ENCODE data around the gene TNFRSF19.
"Not testable (repeated sequence)": the region's sequence is repeated elsewhere in the genome, so short reads cannot be mapped to it uniquely, and the experiment has no call there.

Gene TNFRSF19

GRCh38 chr13:23570099-23570920 is at the start of gene TNFRSF19:
Gene TNFRSF19 (plus strand): TSS chr13:23570412. CDS start chr13:23590184, 19,772 bp downstream.
- DNase-seq (ENCODE audit: low read depth, low spot score) = no peak

GRCh38 chr13:23529926-23530325 is 40.3 kb upstream of the TNFRSF19 start:
- not testable (repeated sequence) for DNase-seq (ENCODE audit: low read depth, low spot score)

DNA sequence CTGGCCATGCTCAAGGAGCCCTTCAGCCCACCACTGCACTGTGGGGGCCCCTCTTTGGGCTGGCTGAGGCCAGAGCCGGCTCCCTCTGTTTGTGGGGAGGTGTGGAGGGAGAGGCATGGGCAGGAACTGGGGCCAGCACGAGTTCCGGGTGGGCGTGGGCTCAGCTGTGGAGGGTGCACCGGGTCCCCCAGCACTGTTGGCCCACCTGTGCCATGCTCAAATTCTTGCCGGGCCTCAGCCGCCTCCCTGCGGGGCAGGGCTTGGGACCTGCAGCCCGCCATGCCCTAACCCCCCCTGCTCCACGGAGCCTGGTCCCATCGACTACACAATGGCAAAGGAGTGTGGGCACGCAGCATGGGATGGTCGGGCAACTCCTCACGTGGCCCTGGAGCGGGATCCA is 38.8 kb upstream of the TNFRSF19 start:
- no peak for DNase-seq (ENCODE audit: low read depth, low spot score)

GRCh38 chr13:23534090-23534489 is 36.1 kb upstream of the TNFRSF19 start:
- DNase-seq (ENCODE audit: low read depth, low spot score) = no peak

- DNase-seq (ENCODE audit: low read depth, low spot score) = no peak
Observed at GRCh38 chr13:23541221-23541824, 28.9 kb upstream of the TNFRSF19 start.

- no peak for DNase-seq (ENCODE audit: low read depth, low spot score)
Observed at GRCh38 chr13:23544668-23545067, 25.5 kb upstream of the TNFRSF19 start.

DNA sequence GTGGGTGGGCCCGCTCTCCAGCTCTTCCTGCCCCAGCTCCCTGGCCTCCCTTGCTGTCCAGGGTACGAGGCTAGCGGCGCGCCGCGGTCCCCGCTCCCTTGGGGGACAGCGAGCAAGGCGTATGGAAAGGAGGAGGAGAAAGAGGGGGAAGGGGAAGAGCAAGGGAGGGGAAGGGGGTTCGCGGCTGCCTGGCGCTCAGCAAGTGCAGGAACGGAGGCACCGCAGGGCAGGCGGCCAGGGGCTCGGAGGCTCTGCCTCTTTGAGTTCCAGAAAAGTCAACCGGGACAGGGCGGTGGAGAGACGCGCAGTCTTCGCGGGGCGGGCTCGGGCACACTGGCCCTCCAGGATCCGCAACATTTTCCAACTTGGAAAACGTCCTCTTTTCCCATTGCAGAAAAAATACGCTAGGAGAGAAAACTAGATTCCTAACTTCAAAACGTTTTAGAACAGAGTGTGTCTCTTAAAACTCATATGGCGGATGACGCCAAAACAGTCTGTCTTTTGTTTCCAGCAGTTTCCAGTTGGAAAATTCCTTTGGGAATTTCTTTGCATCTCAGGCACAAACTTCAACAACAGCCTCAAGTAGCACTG is 23.1 kb upstream of the TNFRSF19 start:
- DNase-seq (ENCODE audit: low read depth, low spot score) = no peak

DNA sequence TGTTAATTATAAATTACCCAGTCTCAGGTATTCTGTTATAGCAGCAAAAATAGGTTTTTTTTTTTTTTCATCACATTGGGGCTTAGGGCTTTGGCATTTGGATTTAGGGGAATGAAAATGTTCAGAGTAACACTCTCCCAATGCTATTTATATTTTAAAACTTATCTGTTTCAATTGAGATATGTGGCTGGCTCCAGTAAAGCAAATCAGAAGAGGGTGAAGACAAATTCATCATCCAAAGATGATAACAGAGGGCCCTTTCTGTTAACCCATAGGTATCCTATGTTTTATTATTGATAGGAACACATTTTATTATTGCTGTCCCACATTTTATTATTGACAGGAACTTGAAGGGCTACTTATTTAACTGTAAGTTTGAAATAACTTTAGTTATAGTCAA is 20.5 kb upstream of the TNFRSF19 start:
- DNase-seq (ENCODE audit: low read depth, low spot score) = no peak

DNA sequence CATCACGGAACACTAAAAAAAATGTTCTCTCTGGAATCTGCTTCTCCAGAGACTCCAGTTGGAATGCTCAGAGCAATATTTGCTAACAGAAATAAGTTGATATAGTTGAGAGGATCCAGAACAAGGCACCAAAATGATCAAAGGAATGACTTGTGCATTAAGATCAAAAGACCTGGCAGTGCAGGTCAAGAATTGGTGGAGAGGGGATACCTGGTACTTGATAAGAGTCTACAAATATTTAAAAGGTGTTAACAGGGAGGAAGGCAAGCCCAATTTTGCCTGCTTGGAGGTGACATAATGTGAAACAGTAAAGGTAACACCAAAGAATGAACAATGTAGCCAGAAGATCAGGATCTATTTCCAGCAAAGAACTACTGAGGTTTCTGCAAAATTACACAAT is 20.0 kb upstream of the TNFRSF19 start:
- DNase-seq (ENCODE audit: low read depth, low spot score) = no peak

DNA sequence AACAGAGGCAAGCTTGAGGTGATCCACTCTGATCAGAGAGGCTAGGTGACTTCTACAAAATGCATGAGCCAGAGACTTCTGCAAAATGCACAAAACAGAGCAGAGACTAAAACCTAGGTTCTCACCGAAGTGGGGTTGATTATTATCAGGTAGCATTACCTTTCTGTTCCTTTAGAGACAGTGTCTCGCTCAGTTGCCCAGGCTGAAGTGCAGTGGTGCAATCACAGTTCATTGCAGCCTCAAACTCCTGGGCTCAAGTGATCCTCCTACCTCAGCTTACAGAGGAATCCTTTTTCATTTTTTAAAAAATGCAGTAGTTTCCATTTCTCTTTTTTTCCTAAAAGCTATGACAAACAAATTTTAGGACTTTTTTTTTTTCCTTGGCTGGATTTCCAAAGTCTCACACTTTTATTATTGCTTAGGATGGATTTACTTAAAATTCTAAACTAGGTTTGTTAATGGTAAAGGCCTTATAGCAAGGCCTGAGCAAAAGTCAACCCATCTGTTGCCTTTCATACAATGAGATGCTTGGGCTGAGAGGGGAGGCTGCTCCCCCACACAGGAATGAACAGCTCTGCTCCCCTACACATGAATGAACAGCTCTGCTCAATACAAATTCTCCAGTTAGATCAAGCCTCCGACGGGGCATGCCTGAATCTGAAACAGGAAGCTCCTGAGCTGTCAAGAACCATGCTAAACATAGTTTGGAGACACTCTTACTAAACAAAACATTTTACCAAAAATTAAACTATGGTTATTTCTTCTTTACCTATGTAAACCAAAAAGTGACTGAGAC is 18.8 kb upstream of the TNFRSF19 start:
- DNase-seq (ENCODE audit: low read depth, low spot score) = no peak

GRCh38 chr13:23552171-23552570 is 18.0 kb upstream of the TNFRSF19 start:
- DNase-seq (ENCODE audit: low read depth, low spot score) = no peak

- DNase-seq (ENCODE audit: low read depth, low spot score) = no peak
Observed at GRCh38 chr13:23552661-23553060, 17.6 kb upstream of the TNFRSF19 start.

DNA sequence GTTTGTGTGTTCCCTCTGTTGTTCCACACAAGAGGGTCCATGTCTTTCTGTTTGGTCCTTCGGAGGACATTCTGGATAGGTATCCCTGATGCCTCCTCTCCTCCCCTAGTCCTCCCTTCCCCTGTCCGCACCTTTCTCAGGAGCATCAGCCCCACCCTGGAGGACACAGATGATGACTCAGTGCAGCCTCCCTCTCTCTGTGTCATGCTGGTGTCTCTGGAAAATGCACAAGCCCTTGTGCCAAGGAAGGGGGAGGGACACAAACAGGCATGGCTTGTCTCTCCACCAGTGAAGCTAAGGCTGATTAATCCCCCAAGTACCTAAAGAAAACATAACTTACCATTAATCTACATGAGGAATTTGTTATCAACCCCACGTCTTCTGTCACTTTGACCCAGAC is 16.2 kb upstream of the TNFRSF19 start:
- no peak for DNase-seq (ENCODE audit: low read depth, low spot score)

GRCh38 chr13:23557043-23557442 is 13.2 kb upstream of the TNFRSF19 start:
- DNase-seq (ENCODE audit: low read depth, low spot score) = no peak

DNA sequence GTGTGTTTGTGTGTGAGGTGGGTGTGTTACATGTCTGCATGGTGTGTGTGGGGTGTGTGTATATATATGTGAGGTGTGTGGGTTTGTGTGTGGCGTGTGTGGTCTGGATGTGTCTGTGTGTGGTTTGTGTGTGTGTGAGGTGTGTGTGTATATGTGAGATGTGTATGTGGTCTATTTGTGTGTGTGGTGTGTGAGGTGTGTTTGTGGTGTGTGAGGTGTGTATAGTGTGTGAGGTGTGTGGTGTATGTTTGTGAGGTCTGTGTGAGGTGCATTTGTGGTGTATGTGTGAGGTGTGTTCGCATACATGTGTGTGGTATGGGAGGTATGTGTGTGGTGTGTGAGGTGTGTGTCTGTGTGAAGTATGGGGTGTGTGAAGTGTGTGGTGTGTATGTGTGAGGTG is 12.5 kb upstream of the TNFRSF19 start:
- DNase-seq (ENCODE audit: low read depth, low spot score) = no peak

DNA sequence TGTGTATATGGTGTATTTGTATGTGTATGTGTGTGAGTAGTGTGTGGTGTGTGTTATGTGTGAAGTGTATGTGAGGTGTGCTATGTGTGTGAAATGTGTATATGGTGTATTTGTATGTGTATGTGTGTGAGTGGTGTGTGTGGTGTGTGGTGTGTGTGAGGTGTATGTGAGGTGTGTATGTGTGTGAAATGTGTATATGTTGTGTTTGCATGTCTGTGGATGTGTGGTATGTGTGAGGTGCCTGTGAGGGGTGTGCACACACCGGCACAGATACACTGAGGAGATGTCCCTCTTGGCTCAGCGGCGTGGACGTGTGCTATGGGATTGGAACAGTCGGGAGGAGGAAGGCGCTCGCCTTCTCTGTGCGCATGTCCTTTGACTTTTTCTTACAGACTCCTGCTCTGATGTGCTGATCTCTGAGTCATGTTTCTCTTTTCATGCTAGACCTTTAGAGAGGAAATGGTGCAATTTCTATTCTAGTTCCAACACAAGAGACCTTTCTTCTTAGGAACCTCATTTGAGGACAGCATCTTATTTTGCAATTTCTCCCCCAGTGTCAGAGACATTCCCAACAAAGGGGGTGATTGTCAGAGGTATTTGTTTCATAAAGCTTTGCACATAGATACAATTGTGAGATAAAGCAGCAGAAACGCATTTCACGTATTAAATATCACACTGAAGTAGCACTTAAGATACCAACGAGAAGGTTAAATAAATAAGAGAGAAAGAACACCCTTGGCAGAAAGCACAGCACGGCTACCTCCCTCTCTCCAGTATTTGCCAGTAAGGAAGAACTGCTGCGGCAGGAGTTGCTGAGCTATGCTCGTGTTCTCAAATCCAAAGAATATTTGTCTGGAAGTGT is 11.3 kb upstream of the TNFRSF19 start:
- DNase-seq (ENCODE audit: low read depth, low spot score) = no peak

DNA sequence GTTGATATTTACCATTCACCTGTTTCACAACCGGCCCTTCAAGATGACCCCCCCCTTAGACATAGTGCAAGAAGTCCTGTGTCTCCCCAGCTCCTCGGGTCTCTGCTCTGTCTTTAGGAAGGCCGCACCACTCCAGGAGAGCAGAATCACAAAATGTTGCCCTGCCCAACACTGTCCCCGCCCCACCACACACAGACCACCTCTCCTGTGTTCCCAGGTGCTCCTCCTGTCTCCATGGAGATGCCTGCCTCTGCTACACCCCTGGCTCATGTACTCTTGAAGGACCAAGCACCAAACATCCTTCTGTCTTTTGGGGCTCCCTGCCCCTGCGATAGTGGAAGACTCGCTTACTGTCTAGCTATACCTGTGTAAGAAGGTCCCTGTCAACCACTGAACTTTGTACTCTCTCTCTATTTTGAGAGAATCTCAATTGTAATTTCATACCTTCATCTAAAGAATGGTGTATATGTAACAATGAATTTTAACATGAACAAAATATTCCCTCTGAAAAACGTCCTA is 9.6 kb upstream of the TNFRSF19 start:
- DNase-seq (ENCODE audit: low read depth, low spot score) = no peak

DNA sequence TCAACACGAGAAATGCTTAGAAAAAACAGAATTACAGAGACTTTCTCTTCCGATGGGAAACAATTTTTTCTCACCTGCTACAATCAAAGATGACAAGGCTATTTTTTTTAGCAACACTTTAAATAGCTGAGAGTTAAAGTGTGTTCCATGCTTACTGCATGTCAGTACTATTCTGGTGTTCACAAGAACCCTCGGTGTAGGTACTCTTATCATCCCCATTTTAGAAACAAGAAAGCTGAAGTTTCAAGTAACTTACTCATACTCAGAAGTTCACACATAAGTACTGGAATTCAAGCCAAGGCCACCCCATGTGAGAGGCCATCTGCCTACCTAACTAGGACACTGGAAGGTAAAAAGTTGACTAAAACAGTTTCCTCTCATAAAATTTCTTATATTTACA is 9.0 kb upstream of the TNFRSF19 start:
- no peak for DNase-seq (ENCODE audit: low read depth, low spot score)

- no peak for DNase-seq (ENCODE audit: low read depth, low spot score)
Observed at GRCh38 chr13:23563085-23563845, 6.9 kb upstream of the TNFRSF19 start.

DNA sequence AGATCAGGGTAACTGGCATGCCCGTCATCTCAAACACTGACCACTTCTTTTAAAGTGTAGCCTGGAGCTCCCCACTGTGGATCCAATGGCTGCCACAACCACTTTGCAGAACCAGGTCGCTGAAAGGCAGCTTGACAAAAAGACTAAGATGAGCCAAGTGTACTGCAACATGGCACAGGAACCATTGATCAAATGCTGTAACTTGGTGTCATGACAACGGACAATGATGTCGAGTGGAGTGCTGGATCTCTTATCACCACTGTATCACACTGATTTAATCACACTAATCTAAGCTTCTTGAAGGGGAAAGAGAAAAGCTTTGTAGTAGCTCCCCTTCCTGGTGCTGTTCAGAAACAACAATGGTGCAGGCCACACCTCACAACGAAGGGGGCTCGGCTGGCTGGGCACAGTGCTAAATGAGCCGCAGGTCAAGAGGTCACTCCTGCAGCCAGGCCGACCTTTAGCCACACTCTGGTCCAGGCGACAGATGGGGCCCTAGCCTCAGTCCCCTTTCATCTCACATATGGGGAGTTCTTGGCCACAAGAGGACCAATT is 2.2 kb upstream of the TNFRSF19 start:
- no peak for DNase-seq (ENCODE audit: low read depth, low spot score)

All from activated CD4-positive, CD25-positive, alpha-beta regulatory T cell treated with anti-CD3 and anti-CD28 coated beads, Interleukin-2, amount 50 U/mL, for 16 hours (primary cell).